Suprapubic skin (tissue), 3 donors: ENCODE data around the gene SRI.

ENCODE experiments used
- POLR2A ChIP-seq, 2 donors: fragments of 450-650 bp; IDR thresholded peaks; one replicate each; pipeline ENCODE4 v1.6.1; 2017; ENCODE audit warnings: antibody characterized with exemption in 2 of 2, mild to moderate bottlenecking in 2 of 2, moderate library complexity in 2 of 2
- TF ChIP-seq, protein P1 (sequence below), 2 donors: fragments of 200-600 bp in 1 of 2; fragments of 450-650 bp in 1 of 2; sonication (generic) in 1 of 2; IDR thresholded peaks; one replicate each; pipeline ENCODE4 v1.5.1; 2016 to 2019; ENCODE audit warnings: antibody characterized with exemption in 2 of 2, mild to moderate bottlenecking in 1 of 2, moderate library complexity in 1 of 2

DNA sequence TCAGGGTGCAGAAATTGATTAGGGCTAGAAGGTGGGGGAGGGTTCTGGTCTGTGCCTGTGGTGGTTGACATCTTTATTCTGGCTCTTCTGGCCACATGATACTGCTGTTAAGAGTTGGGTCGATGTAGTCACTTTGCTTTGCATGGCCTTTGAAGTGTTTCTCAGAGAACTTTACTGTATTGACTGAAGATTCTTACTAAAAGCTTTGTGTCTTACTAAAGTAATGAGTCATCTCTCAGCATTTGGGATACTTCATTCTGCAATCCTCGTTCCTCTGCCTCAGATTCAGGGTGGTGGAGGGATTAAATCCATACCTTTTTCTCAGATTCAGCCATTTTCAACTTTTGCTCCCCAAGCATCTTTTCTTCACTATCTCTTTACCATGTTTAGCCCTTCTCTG, 48.2 kb upstream of the SRI start:
- TF ChIP-seq, protein P1, sequence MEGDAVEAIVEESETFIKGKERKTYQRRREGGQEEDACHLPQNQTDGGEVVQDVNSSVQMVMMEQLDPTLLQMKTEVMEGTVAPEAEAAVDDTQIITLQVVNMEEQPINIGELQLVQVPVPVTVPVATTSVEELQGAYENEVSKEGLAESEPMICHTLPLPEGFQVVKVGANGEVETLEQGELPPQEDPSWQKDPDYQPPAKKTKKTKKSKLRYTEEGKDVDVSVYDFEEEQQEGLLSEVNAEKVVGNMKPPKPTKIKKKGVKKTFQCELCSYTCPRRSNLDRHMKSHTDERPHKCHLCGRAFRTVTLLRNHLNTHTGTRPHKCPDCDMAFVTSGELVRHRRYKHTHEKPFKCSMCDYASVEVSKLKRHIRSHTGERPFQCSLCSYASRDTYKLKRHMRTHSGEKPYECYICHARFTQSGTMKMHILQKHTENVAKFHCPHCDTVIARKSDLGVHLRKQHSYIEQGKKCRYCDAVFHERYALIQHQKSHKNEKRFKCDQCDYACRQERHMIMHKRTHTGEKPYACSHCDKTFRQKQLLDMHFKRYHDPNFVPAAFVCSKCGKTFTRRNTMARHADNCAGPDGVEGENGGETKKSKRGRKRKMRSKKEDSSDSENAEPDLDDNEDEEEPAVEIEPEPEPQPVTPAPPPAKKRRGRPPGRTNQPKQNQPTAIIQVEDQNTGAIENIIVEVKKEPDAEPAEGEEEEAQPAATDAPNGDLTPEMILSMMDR (IDR thresholded peaks at IDR 0.05) = no peak
- TF ChIP-seq POLR2A (IDR thresholded peaks at IDR 0.05) = no peak
